Activated CD4-positive, alpha-beta T cell treated with anti-CD3 and anti-CD28 coated beads, Interleukin-2, Interleukin-4, amounts not matched to agents 100 ng/mL and 50 ng/mL, durations not matched to agents 16 hours and 8 hours (primary cell): ENCODE measurements around the gene VOPP1.
"Not testable (repeated sequence)": the region's sequence is repeated elsewhere in the genome, so short reads cannot be mapped to it uniquely, and the experiment has no call there.

ENCODE experiments used
- DNase-seq: peaks from one replicate; pipeline ENCODE4 v3.0.0-alpha.2; 2020; ENCODE audit warnings: low spot score

Gene VOPP1

GRCh38 chr7:55572378-55573233 lies at the start of gene VOPP1:
Gene VOPP1 (minus strand): TSS chr7:55572502. CDS start chr7:55572324, 178 bp downstream.
- DNase-seq: peak; percentile 57

- no peak for DNase-seq
Measured at GRCh38 chr7:55618913-55619312, 46.6 kb upstream of the VOPP1 start.

GRCh38 chr7:55614365-55615064 lies 42.2 kb upstream of the VOPP1 start:
- not testable (repeated sequence) for DNase-seq

GRCh38 chr7:55609726-55610125 lies 37.4 kb upstream of the VOPP1 start:
- DNase-seq: not testable (repeated sequence)

- not testable (repeated sequence) for DNase-seq
Measured at GRCh38 chr7:55605661-55606060, 33.4 kb upstream of the VOPP1 start.

- DNase-seq: not testable (repeated sequence)
Measured at GRCh38 chr7:55597944-55598499, 25.7 kb upstream of the VOPP1 start.

GRCh38 chr7:55597214-55597739 lies 25.0 kb upstream of the VOPP1 start:
- not testable (repeated sequence) for DNase-seq

GRCh38 chr7:55595511-55595910 lies 23.2 kb upstream of the VOPP1 start:
- no peak for DNase-seq

- DNase-seq: no peak
Measured at GRCh38 chr7:55594870-55595269, 22.6 kb upstream of the VOPP1 start.

- no peak for DNase-seq
Measured at GRCh38 chr7:55594414-55594813, 22.1 kb upstream of the VOPP1 start.

- peak; percentile 66 for DNase-seq
Measured at GRCh38 chr7:55593515-55594318, 21.4 kb upstream of the VOPP1 start.

GRCh38 chr7:55593172-55593514 lies 20.8 kb upstream of the VOPP1 start:
- no peak for DNase-seq

- no peak for DNase-seq
Measured at GRCh38 chr7:55592492-55592891, 20.2 kb upstream of the VOPP1 start.

GRCh38 chr7:55591282-55591931 lies 19.1 kb upstream of the VOPP1 start:
- no peak for DNase-seq

- DNase-seq: no peak
Measured at GRCh38 chr7:55590517-55591281, 18.4 kb upstream of the VOPP1 start.

GRCh38 chr7:55589905-55590304 lies 17.6 kb upstream of the VOPP1 start:
- DNase-seq: no peak

- no peak for DNase-seq
Measured at GRCh38 chr7:55588976-55589604, 16.8 kb upstream of the VOPP1 start.

GRCh38 chr7:55588379-55588699 lies 16.0 kb upstream of the VOPP1 start:
- no peak for DNase-seq

- DNase-seq: no peak
Measured at GRCh38 chr7:55587687-55588378, 15.5 kb upstream of the VOPP1 start.

GRCh38 chr7:55582656-55583055 lies 10.4 kb upstream of the VOPP1 start:
- not testable (repeated sequence) for DNase-seq
